ENCODE results near the gene DNPH1. TPM values are rescaled to one million over a fixed set of nuclear protein-coding genes. Genes with fewer than 3 reads are reported as not detected.

DNPH1 gene
- total and polyA plus RNA-seq, 9 of the 15 experiments (the other 6 are each of a cell fraction or from before 2014, with no cell fraction given): 7.3 to 300 (median 68.7) TPM

DNA sequence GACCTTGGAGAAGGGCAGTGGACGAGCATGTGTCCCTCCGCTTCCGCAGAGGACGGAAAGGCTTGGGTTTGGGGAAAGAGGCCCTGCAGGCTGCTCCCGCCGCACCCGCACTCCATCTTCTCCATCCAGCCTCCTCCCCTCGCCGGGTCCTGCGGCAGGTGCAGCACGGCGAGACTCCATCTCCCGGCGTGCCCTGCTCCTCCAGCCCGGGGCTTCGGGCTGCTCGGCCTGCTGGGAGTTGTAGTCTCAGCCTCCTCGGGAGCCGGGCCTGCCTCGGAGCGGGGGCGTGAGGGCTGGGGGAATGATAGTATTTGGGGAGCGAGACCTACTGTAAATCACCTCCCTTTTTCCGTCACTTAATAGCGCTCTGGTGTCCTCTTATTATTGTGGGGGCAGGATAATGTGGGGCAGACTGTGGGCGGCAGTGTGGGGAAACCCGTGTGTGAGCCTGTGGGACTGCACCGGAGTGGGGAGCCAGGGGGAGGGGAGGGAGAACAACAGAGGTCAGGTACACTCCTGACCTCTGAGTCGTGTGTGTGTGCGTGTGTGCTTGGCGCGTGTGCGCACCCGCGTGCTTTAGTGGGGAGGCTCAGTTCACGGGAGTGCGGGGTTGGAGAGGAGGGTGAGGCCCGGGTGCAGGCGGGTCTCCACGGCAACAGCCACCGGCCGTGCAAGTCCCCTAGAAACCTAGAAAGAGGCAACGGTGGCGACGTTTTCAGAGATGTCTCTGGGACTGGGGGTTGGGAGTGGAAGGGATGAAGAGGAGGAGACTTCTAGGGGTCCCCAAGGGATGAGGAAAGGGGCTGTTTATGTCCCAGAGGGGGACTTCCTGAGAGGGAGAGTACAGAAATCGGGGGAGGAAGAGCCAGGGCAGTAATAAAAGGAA, 18.1 kb upstream of the DNPH1 start (continued):
- TF ChIP-seq KDM1A (IDR thresholded peaks at IDR 0.05) (peak; percentile 83 to 84), TARDBP (IDR thresholded peaks at IDR 0.05) (no peak), ZNF785 (CRISPR knock-in tag; IDR thresholded peaks at IDR 0.05) (no peak), POLR2AphosphoS2 (IDR thresholded peaks at IDR 0.05; ENCODE audit: low read length) (no peak), ZKSCAN1 (IDR thresholded peaks at IDR 0.05; ENCODE audit: low read depth, low read length) (no peak), RBM25 (IDR thresholded peaks at IDR 0.05; ENCODE audit: low read depth, low read length, severe bottlenecking) (no peak), ATF7 (IDR thresholded peaks at IDR 0.05) (no peak), ZNF263 (CRISPR knock-in tag; IDR thresholded peaks at IDR 0.05; ENCODE audit: borderline replicate concordance) (peak; percentile 61), PHB (CRISPR knock-in tag; IDR thresholded peaks at IDR 0.05) (no peak), SMARCB1 (IDR thresholded peaks at IDR 0.05; ENCODE audit: insufficient read length, low read depth) (no peak), KHSRP (IDR thresholded peaks at IDR 0.05) (no peak), ZNF239 (CRISPR knock-in tag; IDR thresholded peaks at IDR 0.05) (no peak), NCOA4 (IDR thresholded peaks at IDR 0.05; ENCODE audit: partially characterized antibody) (no peak), RBM39 (optimal IDR thresholded peaks at IDR 0.05; ENCODE audit: low read depth, low read length) (no peak), MEIS2 (IDR thresholded peaks at IDR 0.05; ENCODE audit: partially characterized antibody) (no peak)
- TF ChIP-seq, protein P1, sequence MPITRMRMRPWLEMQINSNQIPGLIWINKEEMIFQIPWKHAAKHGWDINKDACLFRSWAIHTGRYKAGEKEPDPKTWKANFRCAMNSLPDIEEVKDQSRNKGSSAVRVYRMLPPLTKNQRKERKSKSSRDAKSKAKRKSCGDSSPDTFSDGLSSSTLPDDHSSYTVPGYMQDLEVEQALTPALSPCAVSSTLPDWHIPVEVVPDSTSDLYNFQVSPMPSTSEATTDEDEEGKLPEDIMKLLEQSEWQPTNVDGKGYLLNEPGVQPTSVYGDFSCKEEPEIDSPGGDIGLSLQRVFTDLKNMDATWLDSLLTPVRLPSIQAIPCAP (CRISPR knock-in tag; IDR thresholded peaks at IDR 0.05; ENCODE audit: borderline replicate concordance): no peak
- TF ChIP-seq, protein P2, sequence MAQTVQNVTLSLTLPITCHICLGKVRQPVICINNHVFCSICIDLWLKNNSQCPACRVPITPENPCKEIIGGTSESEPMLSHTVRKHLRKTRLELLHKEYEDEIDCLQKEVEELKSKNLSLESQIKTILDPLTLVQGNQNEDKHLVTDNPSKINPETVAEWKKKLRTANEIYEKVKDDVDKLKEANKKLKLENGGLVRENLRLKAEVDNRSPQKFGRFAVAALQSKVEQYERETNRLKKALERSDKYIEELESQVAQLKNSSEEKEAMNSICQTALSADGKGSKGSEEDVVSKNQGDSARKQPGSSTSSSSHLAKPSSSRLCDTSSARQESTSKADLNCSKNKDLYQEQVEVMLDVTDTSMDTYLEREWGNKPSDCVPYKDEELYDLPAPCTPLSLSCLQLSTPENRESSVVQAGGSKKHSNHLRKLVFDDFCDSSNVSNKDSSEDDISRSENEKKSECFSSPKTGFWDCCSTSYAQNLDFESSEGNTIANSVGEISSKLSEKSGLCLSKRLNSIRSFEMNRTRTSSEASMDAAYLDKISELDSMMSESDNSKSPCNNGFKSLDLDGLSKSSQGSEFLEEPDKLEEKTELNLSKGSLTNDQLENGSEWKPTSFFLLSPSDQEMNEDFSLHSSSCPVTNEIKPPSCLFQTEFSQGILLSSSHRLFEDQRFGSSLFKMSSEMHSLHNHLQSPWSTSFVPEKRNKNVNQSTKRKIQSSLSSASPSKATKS (CRISPR knock-in tag; IDR thresholded peaks at IDR 0.05): no peak
- TF ChIP-seq, protein P3, sequence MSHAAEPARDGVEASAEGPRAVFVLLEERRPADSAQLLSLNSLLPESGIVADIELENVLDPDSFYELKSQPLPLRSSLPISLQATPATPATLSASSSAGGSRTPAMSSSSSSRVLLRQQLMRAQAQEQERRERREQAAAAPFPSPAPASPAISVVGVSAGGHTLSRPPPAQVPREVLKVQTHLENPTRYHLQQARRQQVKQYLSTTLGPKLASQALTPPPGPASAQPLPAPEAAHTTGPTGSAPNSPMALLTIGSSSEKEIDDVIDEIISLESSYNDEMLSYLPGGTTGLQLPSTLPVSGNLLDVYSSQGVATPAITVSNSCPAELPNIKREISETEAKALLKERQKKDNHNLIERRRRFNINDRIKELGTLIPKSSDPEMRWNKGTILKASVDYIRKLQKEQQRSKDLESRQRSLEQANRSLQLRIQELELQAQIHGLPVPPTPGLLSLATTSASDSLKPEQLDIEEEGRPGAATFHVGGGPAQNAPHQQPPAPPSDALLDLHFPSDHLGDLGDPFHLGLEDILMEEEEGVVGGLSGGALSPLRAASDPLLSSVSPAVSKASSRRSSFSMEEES (CRISPR knock-in tag; IDR thresholded peaks at IDR 0.05): no peak
- TF ChIP-seq, protein P4, sequence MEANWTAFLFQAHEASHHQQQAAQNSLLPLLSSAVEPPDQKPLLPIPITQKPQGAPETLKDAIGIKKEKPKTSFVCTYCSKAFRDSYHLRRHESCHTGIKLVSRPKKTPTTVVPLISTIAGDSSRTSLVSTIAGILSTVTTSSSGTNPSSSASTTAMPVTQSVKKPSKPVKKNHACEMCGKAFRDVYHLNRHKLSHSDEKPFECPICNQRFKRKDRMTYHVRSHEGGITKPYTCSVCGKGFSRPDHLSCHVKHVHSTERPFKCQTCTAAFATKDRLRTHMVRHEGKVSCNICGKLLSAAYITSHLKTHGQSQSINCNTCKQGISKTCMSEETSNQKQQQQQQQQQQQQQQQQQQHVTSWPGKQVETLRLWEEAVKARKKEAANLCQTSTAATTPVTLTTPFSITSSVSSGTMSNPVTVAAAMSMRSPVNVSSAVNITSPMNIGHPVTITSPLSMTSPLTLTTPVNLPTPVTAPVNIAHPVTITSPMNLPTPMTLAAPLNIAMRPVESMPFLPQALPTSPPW (CRISPR knock-in tag; IDR thresholded peaks at IDR 0.05): peak; percentile 80
- TF ChIP-seq, protein P5, sequence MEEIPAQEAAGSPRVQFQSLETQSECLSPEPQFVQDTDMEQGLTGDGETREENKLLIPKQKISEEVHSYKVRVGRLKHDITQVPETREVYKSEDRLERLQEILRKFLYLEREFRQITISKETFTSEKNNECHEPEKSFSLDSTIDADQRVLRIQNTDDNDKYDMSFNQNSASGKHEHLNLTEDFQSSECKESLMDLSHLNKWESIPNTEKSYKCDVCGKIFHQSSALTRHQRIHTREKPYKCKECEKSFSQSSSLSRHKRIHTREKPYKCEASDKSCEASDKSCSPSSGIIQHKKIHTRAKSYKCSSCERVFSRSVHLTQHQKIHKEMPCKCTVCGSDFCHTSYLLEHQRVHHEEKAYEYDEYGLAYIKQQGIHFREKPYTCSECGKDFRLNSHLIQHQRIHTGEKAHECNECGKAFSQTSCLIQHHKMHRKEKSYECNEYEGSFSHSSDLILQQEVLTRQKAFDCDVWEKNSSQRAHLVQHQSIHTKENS (CRISPR knock-in tag; IDR thresholded peaks at IDR 0.05): no peak
- TF ChIP-seq, protein P6, sequence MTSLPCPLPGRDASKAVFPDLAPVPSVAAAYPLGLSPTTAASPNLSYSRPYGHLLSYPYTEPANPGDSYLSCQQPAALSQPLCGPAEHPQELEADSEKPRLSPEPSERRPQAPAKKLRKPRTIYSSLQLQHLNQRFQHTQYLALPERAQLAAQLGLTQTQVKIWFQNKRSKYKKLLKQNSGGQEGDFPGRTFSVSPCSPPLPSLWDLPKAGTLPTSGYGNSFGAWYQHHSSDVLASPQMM (CRISPR knock-in tag; IDR thresholded peaks at IDR 0.05): no peak
